ENCODE results near the gene PRRC2A.

PRRC2A gene

GRCh38 chr6:31652925-31653724, 32.6 kb downstream of the PRRC2A start:
- peak in 4 of 5 donors; percentile 68 to 85 (median 78) for DNase-seq

GRCh38 chr6:31654574-31655348, 34.2 kb downstream of the PRRC2A start:
- DNase-seq: no peak

- DNase-seq: no peak
Measured at GRCh38 chr6:31655349-31656237, 35.1 kb downstream of the PRRC2A start, which contains the start of gene APOM. TSS of gene APOM (plus strand) at chr6:31655894. CDS start at chr6:31655967, 73 bp downstream.

GRCh38 chr6:31657406-31658157, 37.1 kb downstream of the PRRC2A start:
- peak in 1 of 5 donors; percentile 62 for DNase-seq

GRCh38 chr6:31658158-31658688, 37.7 kb downstream of the PRRC2A start:
- no peak for DNase-seq

- no peak for DNase-seq
Measured at GRCh38 chr6:31658983-31659648, 38.6 kb downstream of the PRRC2A start.

GRCh38 chr6:31659649-31660380, 39.3 kb downstream of the PRRC2A start:
- DNase-seq: peak in 1 of 5 donors; percentile 42

GRCh38 chr6:31660381-31661261, 40.1 kb downstream of the PRRC2A start, which contains the start of gene C6orf47:
TSS of gene C6orf47 (minus strand) at chr6:31660778. CDS start at chr6:31659947, 831 bp downstream.
- DNase-seq: peak; percentile 60 to 79 (median 68)

GRCh38 chr6:31661262-31662123, 41.0 kb downstream of the PRRC2A start:
- no peak for DNase-seq

- no peak for DNase-seq
Measured at GRCh38 chr6:31662124-31662723, 41.7 kb downstream of the PRRC2A start.

GRCh38 chr6:31663126-31663960, 42.8 kb downstream of the PRRC2A start:
- no peak for DNase-seq

- DNase-seq: no peak
Measured at GRCh38 chr6:31663961-31664789, 43.7 kb downstream of the PRRC2A start.

GRCh38 chr6:31664790-31665500, 44.4 kb downstream of the PRRC2A start, which contains the start of gene GPANK1:
TSS of gene GPANK1 (minus strand) at chr6:31664997. CDS start at chr6:31664478, 519 bp downstream.
- peak; percentile 76 to 95 (median 84) for DNase-seq

- peak; percentile 97 to 99 (median 98) for DNase-seq
Measured at GRCh38 chr6:31665501-31666336, 45.2 kb downstream of the PRRC2A start, which contains the start of gene CSNK2B. TSS of gene CSNK2B (plus strand) at chr6:31666080. CDS start at chr6:31666832, 752 bp downstream.
